ENCODE measurements around the gene SCUBE1. TPM values are rescaled to one million over a fixed set of nuclear protein-coding genes. Genes with fewer than 3 reads are reported as not detected.

Gene SCUBE1
- total and polyA plus RNA-seq, 10 of the 15 experiments (the other 5 are each of a cell fraction or from before 2014, with no cell fraction given) = not detected

DNA sequence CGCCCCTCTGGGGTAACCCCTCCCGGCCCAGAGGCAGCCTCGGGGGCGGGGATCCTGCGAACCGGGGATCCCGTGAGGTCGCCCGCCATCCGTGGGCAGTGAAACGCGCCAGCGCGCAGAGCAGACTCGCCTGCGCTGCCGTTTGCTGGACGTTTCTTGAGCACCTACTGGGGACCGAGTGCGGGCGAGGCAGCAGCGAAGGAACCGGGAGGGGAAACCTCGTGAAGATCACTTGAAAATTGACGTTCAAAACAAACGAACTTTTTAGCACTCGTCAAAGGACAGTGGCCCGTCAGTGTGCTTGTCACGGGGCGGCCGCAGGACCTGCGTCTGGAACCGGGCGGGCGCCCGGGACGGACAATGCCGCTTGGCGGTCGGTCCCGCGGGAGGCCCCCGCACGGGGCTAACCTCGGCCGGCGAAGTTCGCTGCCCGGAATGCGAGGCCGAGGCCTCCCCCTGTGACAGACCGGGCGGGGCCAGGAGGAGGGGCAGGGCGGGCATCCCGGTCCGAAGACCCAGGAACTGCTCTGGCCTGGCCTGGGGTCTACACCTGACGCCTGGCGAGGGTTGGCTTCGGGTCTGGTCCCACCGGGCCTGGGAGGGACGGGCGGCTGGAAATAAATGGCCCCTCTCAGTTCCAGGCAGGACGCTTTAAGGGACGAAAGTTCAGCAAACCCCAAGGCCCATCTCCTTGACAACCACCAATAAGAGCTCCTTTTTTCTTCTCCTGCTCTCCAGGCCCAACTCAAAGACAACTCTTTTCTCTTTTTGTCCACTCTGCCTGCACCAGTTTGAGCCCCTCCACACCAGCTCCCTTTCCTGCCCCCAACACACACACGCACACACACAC, 723 bp upstream of the SCUBE1 start (continued):
- TF ChIP-seq MYB (IDR thresholded peaks at IDR 0.05; ENCODE audit: borderline replicate concordance, low read depth, low read length) = no peak

GRCh38 chr22:43342347-43343261, 568 bp downstream of the SCUBE1 start:
- no peak for TF ChIP-seq RBBP5 (conservative IDR thresholded peaks at IDR 0.05)
- no peak for TF ChIP-seq SMAD5 (IDR thresholded peaks at IDR 0.05; ENCODE audit: low read depth)
- no peak for TF ChIP-seq ESRRA (IDR thresholded peaks at IDR 0.05; ENCODE audit: low read length)
- TF ChIP-seq ETV6 (conservative IDR thresholded peaks at IDR 0.05 in 1 of 2, IDR thresholded peaks at IDR 0.05 in 1 of 2; ENCODE audit: borderline replicate concordance in 1 of 2, low read depth in 1 of 2) = no peak
- TF ChIP-seq IKZF2 (IDR thresholded peaks at IDR 0.05) = no peak
- TF ChIP-seq E2F4 (IDR thresholded peaks at IDR 0.05; ENCODE audit: low read depth, low read length) = no peak
- TF ChIP-seq RAD51 (IDR thresholded peaks at IDR 0.05) = no peak
- no peak for TF ChIP-seq BCL3 (IDR thresholded peaks at IDR 0.05; ENCODE audit: borderline replicate concordance, insufficient read depth, low read depth, low read length, poor library complexity, severe bottlenecking)
- no peak for TF ChIP-seq PKNOX1 (IDR thresholded peaks at IDR 0.05)
- TF ChIP-seq, protein P1, sequence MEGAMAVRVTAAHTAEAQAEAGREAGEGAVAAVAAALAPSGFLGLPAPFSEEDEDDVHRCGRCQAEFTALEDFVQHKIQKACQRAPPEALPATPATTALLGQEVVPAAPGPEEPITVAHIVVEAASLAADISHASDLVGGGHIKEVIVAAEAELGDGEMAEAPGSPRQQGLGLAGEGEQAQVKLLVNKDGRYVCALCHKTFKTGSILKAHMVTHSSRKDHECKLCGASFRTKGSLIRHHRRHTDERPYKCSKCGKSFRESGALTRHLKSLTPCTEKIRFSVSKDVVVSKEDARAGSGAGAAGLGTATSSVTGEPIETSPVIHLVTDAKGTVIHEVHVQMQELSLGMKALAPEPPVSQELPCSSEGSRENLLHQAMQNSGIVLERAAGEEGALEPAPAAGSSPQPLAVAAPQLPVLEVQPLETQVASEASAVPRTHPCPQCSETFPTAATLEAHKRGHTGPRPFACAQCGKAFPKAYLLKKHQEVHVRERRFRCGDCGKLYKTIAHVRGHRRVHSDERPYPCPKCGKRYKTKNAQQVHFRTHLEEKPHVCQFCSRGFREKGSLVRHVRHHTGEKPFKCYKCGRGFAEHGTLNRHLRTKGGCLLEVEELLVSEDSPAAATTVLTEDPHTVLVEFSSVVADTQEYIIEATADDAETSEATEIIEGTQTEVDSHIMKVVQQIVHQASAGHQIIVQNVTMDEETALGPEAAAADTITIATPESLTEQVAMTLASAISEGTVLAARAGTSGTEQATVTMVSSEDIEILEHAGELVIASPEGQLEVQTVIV (IDR thresholded peaks at IDR 0.05; ENCODE audit: borderline replicate concordance, partially characterized antibody) = no peak
- TF ChIP-seq RELA (IDR thresholded peaks at IDR 0.05; ENCODE audit: borderline replicate concordance, partially characterized antibody) = no peak
- TF ChIP-seq NFXL1 (IDR thresholded peaks at IDR 0.05; ENCODE audit: borderline replicate concordance) = no peak
- TF ChIP-seq ZNF217 (IDR thresholded peaks at IDR 0.05) = no peak
- intact Hi-C loops (cut with micrococcal nuclease; ENCODE audit: unreplicated experiment) (no loop called here), in situ Hi-C loops (cut with MboI) (no loop called here)
- DNase-seq (ENCODE audit: low read depth, low spot score) (no peak), ATAC-seq (no peak), FAIRE-seq (no peak)
- H3K27ac ChIP-seq (ENCODE audit: control insufficient read depth, insufficient read depth) = no peak overlapping the region
- no peaks in the 10 kb centered on the region for H3K79me2 ChIP-seq (ENCODE audit: control insufficient read depth, insufficient read depth, low read length)
- no peak overlapping the region for H2AFZ ChIP-seq (ENCODE audit: control insufficient read depth, low read depth, low read length)
- CTCF ChIA-PET = no interaction called here
- POLR2A ChIA-PET = no interaction called here
- H3K36me3 ChIP-seq (ENCODE audit: control insufficient read depth in 2 of 2, insufficient read depth in 2 of 2, low read length in 1 of 2) = no peaks in the 10 kb centered on the region
- SMC1A ChIA-PET (ENCODE audit: uncharacterized antibody, unreplicated experiment) = no interaction called here
- RAD21 ChIA-PET (ENCODE audit: unreplicated experiment) = no interaction called here
- no peak overlapping the region for H3K4me3 ChIP-seq
- H3K4me2 ChIP-seq (ENCODE audit: control insufficient read depth, insufficient read depth) = no peak overlapping the region
- no peak overlapping the region for H3K9ac ChIP-seq (ENCODE audit: control insufficient read depth, insufficient read depth, low read length)
- 38% methylated on average over 9 of the region's 99 CpGs for WGBS (ENCODE audit: insufficient coverage, insufficient replicate concordance, low lambda C conversion rate, missing lambda C conversion rate)
- no peaks in the 10 kb centered on the region for H4K20me1 ChIP-seq (ENCODE audit: control insufficient read depth, insufficient read depth)
- BruUV-seq (replicated peaks) = no TSS peak
- H3K27me3 ChIP-seq (replicated peaks in 1 of 2; ENCODE audit: control insufficient read depth in 2 of 2, insufficient read depth in 2 of 2, low read length in 1 of 2) = peaks cover 4 to 8% of the 10 kb centered on the region in 2 experiments; a peak in 3 of 4 replicates
- peaks cover 7% of the 10 kb centered on the region for H3K4me1 ChIP-seq (ENCODE audit: control insufficient read depth, insufficient read depth, low read length)
- H3K9me3 ChIP-seq (replicated peaks; ENCODE audit: control insufficient read depth, insufficient read depth, low read length) = no peaks in the 10 kb centered on the region

All from GM12878 (cell line).